NCI-H2171 (cell line): ENCODE results near the gene CATSPER3.

Experiments
- DNase-seq: peaks from one replicate; lab custom pipeline; 2025; lab: John Stamatoyannopoulos, UW

The CATSPER3 gene

DNA sequence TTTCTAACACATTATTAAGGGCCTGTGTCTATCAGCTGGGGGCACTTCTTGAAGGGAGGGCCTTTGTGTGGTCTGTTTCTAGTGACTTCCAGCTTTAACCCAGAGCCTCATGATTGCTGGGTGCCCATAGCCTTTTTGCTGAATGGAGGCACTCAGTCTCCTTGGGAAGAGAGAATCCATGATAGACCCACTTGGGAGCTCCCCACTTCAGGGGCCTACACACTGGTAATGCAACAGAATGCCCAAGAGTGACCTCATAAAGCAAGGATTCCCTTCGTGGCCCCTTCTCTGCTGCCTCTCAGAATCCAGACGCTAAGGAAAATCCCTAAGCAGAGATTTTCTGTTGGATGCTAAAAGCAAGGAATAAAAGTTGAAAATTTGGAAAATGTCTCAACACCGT, at the start of gene CATSPER3:
Gene CATSPER3, plus strand, starts transcription at position 301 of the 400 bp plus-strand sequence. Its CDS starts 85 bp downstream, at position 386.
- DNase-seq: no peak

DNA sequence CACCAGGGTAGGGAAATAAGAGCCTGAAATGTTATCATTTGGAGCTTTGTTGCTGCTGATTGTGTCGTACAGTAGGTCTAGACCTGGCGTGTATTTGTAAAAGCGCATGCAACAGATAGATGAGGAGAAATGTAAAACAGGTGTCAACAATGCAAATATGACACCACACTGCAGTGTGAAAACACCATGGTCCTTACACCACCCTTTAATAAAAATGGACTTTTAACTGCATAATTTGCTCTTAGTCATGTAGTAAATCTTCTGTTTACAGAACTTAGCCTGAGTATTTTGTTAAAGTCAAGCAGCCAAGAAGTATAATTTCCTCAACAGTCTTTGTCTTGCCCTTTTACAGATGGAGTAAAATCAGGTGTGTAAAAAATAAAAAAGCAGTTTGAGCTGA, 48.8 kb upstream of the CATSPER3 start:
- no peak for DNase-seq

DNA sequence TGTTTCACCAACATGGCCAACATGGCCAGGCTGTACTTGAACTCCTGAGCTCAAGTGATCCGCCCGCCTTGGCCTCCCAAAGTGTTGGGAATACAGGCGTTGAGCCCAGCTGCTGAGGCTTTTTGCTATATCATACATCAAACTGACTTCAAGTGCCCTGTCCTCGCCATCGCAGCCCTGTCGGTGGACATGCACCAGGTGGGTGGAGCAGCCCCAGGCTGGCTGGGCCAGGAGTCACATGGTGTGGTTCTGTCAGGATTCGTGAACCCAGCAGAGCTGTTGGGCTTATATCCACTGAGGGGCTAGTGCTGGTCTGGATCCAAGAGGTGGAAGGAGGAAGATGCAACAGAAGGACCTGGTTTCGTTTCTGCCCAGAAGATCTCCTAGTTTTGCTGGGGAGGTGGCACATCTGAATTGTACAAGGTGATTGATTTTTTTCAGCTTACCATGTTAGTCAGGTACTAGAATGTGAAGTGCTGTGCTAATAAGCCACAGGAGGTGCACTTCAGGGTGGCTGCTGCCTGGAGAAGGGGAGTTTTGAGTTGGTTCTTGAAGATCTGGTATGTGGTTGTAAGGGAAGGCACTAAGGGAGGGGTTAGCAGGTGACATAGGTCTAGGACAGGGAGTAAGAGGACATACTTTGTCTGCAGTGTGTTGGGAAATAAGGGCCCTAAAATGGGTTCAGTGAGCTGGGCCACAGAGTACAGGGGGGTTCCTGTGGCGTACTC, 46.7 kb upstream of the CATSPER3 start:
- no peak for DNase-seq

DNA sequence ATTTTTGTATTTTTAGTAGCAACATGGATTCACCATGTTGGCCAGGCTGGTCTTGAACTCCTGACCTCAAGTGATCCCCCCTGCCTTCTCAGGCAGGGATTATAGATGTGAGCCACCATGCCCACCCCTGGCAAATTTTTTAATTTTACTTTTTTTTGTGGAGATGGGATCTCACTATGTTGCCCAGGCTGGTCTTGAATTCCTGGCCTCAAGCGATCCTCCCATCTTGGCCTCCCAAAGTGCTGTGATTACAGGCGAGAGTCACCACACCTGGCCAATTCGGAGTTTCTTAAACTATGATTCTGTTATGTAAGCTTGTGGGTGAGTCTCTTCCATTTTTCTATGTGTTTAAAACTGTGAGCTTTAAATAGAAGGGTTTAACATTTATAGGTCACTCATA, 35.2 kb upstream of the CATSPER3 start:
- DNase-seq: no peak

DNA sequence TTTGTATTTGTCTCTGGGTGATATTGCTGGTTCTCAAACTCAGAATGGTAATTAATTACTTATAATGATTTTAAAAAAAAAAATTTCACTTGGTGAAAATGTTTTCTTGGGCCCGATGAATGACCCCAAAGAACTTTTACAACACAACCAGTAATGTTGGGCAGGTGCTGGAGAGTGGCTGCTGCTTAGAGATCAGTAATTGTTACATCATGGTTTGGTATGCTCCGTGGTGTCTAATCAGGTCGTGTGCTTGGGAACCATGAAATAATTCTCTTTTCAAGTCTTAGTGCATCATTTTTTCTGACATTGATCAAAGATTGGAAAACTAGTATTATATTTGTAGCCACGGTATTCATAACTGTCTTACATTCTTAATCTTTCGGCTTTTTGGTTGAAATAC, 33.5 kb upstream of the CATSPER3 start:
- no peak for DNase-seq

DNA sequence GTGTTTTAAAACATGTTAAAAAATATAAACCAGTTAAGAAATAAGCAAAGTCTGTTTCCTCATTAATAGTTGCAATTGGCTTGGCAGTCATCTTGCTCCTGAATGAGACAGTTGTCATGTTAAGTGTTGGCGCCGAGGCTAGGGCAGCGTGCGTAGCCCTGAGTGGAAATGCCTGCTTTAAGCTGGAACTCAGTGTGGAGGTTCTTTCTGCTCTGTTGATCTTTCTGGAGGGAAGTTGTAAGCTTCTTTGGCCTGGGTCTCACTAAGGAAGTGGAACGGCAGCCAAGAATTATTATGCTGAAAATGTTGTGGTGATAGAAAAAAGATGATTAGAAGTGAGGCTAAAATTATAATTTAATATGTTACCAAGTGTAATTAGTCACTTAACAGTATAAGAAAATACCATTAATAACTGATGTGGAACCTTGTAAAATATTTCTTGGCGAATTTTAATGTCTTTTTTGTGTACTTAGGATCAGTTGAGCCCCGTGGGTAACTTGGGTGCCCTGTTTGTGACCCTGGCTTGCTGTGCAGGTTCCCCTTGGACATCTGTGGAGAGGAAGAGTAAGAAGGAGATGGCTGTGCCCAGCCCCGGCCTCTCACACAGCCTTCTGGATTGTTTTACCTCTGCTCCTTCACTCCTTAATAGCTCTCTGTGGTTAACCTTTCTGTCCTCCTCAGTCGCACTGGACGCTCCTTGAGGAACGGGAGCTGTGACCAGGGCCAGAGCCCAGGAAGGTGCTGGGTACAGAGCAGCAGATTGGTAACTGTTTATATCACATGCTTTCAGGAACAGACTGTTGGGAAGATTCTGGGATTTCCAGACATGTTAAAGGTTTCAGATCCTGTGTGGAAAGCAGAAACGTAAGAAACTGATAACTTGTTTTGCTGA, 31.8 kb upstream of the CATSPER3 start:
- no peak for DNase-seq

DNA sequence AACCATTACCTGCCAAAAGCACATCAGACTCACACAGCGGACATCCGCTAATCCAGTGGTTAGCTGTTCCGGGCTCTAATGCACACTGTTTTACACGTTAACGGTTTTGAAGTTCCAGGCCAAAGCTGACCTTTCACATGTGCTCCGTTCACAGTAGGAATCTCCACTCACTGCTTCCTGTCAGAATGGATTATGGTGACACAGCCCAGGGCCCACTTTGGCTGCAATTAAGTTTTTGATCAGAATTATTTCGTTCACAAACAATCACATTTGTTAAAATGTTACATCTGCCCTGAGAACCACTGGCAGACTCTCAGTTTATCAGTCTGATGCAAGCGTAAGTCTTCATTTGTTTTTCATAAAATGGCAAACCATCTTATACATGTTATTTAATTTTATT, 30.2 kb upstream of the CATSPER3 start:
- DNase-seq: no peak

DNA sequence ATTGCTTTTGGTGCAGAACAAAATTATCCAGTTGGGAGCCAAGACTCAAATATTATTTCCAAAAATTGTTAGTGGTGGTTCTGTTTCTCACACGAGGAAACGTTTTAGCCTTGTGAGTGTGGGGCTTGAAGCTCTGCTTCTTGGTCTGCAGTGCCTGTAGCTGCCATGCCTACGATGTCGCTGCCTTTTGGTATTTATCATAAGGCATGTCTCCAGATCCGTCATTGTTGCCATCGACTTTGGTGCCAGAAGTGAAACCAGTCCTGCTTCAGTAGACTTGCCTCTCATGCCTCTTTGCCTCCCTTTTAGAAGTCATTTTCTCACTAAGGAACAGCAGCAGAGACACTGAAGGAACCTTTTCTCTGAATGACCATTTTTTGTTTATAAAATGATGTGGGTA, 29.7 kb upstream of the CATSPER3 start:
- DNase-seq: no peak

DNA sequence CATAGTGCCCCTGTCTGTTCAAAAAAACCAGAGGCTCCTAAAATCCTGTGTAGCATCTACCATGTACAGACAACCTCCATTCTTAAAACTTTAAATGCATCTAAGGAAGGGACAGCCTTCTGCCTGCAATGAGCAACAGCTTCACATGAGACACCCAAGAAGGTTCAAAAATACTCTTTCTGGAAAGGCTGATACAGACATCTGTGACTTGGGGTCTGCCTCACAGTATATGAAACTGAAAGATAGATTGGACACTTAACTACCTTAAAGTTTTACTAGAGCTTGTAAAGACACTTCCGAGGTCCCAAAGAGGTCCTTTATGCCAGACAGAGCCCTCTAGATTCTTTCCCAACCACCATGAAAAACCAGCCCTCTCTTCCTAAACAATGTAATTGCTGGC, 28.2 kb upstream of the CATSPER3 start:
- DNase-seq: no peak

DNA sequence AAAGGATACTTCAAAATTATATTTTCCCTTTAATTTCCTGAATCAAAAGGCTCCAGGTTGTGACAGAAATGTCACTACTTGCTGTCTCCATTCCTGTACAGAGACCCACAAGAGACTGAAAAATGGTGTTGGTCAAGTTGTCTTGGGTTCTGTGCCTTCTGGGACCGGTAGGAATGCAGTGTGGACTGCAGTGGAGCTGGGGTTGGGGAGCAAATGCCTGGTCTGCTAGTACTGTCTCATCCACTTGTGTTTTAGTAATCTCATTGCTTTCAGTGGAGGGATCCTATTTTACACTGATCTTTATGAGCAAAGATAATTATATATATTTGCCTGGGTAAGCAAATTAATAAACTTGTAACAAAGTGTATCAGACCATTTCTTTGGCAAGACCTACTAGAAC, 24.2 kb upstream of the CATSPER3 start:
- no peak for DNase-seq

DNA sequence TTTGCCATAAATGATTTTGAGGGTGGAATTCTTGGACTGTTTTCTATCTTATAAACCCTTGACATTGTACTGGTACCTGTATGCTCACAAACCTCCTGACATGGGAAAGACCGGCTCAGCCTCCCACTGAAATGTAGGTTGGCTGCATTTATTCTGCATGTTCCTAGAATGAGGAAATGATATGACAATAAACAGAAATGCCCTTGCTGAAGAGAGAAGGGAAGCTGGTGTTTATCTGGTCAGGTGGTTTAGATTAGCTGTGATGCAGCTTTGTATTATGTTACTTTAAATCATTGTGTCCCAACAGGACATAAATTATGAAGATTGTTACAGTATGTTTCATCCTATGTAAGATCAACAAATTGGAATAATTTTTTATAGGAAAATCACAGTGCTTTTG, 23.1 kb upstream of the CATSPER3 start:
- DNase-seq: no peak

DNA sequence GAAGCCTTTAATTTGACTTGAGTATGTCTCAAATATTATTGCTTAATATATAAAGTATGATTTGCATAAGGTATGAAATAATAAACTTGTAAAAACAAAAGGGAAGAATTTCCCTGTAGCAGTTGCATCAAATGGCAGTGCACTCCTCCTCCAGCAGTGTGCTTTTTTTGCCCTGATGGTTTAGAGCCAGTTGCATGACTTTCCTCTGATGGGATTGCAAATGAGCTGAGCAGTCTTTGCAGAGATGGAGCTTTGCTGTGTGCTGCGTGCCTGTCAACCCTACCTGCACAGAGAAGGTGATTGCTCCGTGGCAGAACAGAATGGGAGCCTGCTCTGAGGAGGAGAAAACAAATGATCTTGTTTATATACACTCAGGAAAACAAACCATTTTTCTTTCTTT, 22.7 kb upstream of the CATSPER3 start:
- DNase-seq: no peak

DNA sequence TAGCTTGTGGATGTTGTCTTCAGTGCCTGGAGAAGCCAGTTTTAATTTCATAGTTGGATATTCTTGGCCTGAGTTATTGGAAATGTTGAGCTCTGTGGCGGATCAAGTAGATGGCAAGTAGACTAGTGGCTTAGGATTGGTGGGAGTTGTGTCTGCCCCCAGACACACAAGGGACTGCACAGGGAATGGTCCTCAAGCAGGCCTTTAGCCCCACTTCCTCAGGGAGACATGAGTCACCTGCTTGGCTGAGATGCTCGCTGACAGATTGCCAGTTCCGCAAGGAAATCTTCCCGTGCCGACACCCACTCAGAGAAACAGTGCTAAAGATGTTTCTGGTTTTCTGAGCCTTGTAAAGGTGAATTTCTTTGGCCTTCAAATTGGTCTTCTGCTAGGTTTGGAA, 18.8 kb upstream of the CATSPER3 start:
- DNase-seq: no peak

DNA sequence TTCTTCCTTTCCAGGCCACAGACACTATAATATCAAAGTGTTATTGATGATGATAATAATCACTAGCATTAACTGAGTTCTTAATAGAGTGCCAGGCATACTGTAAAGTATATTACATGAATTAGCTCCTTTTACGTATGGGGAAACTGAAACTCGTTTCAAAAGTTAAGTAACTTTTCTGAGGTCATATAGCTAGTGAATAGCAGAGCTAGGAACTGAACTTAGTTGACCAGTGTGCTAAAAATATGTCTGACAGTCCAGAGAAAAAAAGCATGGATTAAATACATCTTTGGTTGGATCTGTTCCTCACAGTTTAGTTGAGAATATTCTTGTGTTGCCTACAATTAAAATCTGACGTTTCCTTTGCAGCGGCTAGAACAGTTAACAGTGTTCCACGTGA, 18.4 kb upstream of the CATSPER3 start:
- no peak for DNase-seq

DNA sequence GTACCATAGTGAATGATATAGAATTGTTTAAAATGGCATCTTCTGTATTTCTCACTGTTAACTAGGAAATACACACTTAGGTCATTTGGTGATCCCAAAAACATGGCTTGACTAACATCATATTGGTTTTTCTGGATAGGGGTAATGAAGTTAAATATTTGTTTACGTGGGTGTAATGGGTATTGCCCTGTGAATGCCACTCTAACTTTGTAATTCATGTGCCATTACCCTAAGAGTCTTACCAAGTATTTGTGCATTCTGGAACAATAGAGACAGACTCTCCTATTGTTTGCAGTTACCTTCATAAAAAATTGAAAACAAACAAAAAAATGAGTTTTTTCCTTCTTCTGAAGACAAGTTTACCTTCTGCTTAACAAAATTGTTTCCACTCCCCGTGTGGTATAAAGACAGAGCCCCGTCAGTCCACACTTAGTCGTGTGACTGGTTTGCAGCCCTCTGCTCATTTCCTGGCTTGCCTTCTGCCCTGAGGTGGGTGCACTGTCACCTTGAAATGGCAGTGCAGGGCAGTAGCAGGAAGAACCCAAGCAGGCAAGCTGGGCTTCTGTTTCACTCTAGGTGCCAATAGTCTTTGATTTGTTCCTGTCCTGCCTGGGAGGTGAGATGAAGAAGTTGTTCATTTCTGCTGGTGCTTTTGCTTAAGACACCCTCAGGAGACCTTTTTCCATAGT, 9.6 kb upstream of the CATSPER3 start:
- no peak for DNase-seq

DNA sequence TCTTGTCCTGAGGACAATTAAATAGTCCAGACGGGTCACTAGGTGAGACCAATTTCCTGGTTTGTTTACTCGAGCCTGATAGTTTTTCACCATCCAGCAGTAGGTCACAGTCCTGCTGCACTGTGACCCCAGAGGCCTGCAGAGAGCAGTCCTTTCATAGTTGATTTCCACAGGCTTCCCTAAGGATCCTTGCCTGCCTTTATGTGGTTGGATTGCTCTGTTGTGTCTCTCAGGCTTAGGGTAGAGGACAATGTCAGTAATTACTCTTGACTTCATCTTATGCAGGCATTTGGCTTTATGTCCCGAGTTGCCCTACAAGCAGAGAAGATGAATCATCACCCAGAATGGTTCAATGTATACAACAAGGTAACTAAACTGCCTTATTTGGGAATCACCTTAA, 9.0 kb upstream of the CATSPER3 start:
- DNase-seq: no peak

DNA sequence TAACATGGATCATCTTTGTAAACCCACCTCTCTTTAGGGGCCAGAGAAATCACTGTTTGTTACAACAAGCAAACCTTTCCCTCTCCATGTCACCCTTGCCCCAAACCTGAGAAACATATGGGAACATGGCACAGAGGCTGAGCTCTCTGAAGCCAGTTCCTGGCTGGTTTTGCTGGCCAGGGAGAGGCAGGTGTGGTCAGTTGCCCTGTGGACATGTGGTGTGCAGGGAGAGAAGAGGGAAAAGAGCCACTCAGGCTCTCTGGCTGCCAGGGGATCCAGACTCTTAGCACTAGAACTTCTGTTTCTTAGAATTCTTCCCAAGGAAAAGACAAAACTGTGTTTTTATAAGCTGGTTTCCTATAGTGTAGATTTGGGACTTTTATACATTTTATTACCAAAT, 4.6 kb upstream of the CATSPER3 start:
- DNase-seq: no peak

DNA sequence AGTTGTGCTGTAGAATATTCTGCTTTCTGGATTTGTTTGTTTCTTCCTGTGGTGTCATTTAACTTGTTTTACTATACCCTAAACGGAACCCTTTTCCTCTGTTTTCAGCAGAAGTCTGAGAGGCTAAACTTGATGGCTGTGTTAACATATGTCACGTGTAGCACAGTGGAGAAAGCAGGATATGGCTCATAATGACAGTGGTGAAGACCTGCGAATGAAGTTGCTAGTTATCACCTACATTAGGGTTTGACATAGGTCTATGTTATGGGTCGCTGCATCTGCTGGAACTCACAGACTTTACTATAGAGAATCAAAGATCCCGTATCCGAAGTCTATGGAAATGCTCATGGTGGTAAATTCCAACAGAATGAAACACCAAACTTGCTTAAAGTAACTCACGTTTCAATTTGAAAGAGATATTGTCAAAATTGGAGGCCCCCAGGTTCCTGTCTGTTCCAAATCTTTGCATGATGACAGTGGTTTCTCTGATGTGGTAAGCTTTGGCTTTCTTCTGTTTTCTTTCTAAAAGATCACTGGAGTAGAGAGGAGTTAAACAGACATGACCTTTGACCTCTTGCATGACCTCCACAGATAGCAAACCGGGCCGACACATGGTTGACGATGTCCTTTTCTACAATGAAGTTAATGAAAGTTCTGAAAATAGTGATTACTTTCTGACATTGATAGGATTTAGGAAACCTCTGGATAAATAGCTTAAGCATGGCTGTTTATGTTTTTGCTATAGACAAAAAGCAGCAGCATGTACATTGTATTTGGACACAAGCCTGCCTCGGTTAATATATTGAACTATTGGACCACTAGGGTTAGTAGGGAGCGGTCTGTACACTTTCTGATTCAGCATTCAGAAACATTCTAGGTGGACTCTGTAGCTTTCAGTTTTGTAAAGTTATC, 3.1 kb upstream of the CATSPER3 start:
- no peak for DNase-seq

DNA sequence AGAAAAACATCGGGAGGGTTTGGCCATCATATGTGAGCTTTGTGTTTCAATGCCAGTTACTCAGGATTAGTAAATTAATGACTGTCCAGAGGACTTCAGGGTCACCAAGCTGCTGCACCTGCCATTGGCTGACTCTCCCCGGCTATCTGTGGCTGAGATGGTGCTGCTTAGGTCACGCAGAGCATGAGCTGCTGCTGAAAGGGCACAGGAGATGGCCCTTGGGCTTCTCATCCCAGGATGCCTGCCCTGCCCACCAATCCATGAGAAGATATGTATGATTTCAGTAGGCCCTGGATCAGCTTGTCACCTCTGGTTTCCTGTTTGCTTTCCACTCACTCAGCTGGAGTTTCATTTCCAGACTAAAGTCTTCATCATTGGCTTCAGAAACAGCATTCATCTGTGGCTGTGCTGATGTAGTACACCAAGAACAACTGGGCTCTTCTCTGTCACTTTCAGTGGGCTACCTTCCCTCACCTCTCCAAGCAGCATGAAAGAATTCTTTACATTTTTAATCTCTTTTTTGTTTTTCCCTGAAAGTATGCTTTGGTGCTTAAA, 2.4 kb upstream of the CATSPER3 start:
- DNase-seq: no peak

DNA sequence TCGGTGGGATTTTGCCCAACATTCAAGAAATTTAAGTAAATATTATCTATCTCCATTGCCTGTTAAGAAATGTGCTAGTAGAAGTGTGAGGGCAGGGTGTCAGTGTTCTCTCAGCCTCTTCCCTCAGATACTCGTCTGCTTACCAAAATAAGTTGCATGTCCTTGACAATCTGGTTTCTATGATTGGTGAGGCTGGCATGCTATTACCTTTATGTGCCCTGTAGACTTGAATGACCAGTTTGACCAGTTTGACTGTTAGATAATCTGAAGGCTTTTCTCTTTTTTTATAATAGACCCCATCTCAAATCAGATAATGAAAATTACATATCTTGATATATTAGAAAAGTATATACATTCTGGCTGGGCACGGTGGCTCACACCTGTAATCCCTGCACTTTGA, 348 bp downstream of the CATSPER3 start:
- DNase-seq: no peak

DNA sequence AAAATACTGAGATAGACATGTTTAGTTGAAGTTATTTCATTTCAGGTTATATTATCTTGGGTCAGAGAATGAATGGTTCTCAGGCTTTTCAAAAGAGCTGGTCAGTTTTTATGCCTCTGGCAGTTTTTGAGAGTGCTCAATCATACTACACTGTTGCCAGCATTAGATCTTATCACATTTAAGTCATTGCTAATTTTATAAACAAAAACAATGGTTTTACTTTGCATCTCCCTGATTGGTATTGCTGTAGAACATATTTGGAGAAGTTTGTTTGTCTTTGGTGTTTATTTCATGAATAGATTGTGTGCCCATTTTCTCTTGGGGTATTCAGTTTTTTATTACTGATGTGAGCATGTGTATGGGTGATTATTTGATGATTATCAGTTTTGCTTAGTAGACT, 1.5 kb downstream of the CATSPER3 start:
- DNase-seq: no peak
